Breast epithelium (tissue), 3 donors: ENCODE measurements around the gene HDGF.

Experiments
- CTCF ChIP-seq, 3 donors: fragments of 450-650 bp; IDR thresholded peaks; one replicate each; pipeline ENCODE4 v1.5.1; 2016 to 2017; ENCODE audit warnings: antibody characterized with exemption in 3 of 3, mild to moderate bottlenecking in 3 of 3, moderate library complexity in 3 of 3
- POLR2A ChIP-seq: fragments of 450-650 bp; IDR thresholded peaks from one replicate; pipeline ENCODE4 v1.6.1; 2016; ENCODE audit warnings: antibody characterized with exemption, mild to moderate bottlenecking, moderate library complexity
- POLR2AphosphoS5 ChIP-seq, 3 donors: sonication (generic); formaldehyde crosslinking; IDR thresholded peaks; one replicate each; pipeline ENCODE4 v1.6.1; 2017; ENCODE audit warnings: antibody characterized with exemption in 3 of 3

- TF ChIP-seq CTCF (IDR thresholded peaks at IDR 0.05) (no peak), POLR2A (no peak), POLR2AphosphoS5 (IDR thresholded peaks at IDR 0.05) (no peak)
These were observed 15.0 kb upstream of the HDGF start for GRCh38 chr1:156766298-156767100.
